HTR-8/SVneo (cell line): ENCODE results near the gene KBTBD8.
A peak's percentile ranks its signal among the peaks of the same experiment; 100 is the strongest.

Experiments used
- DNase-seq: peaks from one replicate; pipeline ENCODE4 v3.0.0; 2011; ENCODE audit warnings: low spot score, mixed read lengths; ENCODE audit not compliant: insufficient read length
- FAIRE-seq: peaks from 2 replicates; lab custom pipeline; 2011; peaks lifted over from hg19 to GRCh38; lab: Jason Lieb, UNC

Gene KBTBD8

GRCh38 chr3:66998113-66998903 lies at the start of gene KBTBD8:
TSS of gene KBTBD8 (plus strand) at chr3:66998307. CDS start at chr3:66998356, 49 bp downstream.
- peak; percentile 99 for FAIRE-seq
- DNase-seq = peak; percentile 96

- no peak for FAIRE-seq
- no peak for DNase-seq
Measured at GRCh38 chr3:66948838-66949237, 49.3 kb upstream of the KBTBD8 start.

DNA sequence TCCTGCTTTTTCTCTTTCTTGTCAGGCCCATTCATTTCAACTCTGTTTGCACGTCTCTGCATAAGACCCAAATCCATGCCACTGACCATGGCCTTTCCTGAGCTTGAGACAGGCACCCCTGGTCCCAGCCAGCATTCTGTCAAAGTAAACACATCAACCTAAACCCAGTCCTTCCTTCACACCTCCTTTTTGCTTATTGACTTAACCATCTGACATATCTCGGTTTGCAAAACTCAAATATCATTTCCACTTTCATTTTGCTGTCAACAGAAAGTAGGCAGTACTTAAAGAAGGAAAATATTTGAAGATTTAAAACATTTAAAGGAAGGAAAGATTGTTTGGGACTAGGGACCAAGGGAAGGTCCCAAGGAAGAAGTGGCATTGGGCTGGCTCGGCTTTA lies 48.2 kb upstream of the KBTBD8 start:
- FAIRE-seq (no peak), DNase-seq (no peak)

GRCh38 chr3:66952357-66952756 lies 45.8 kb upstream of the KBTBD8 start:
- no peak for FAIRE-seq
- DNase-seq = no peak

DNA sequence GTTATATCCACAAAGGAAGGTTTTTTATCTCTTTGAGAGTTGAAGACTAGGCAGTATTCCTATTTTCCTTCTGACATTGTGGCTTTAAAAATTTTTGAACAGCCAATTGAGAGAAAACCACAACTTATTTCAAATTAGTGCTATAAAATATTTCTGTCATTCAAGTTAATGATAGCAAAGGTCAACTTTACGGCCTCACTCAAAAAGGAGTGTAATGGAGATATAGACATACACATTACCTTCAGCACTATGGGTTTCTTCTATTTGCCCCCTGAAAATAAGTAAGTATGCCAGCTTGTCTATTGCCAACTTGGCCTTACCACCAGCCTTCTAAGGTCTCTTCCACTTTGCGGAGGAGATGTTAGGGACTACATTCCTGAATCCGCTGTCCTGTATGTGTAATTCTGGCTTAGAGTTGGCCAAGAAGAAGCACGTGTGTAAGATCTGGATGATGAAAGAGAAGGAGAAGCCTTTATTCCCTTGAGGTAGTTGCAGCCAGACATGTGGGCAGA lies 44.1 kb upstream of the KBTBD8 start:
- FAIRE-seq (no peak), DNase-seq (no peak)

- DNase-seq = no peak
- FAIRE-seq = no peak
Measured at GRCh38 chr3:66956742-66957141, 41.4 kb upstream of the KBTBD8 start.

DNA sequence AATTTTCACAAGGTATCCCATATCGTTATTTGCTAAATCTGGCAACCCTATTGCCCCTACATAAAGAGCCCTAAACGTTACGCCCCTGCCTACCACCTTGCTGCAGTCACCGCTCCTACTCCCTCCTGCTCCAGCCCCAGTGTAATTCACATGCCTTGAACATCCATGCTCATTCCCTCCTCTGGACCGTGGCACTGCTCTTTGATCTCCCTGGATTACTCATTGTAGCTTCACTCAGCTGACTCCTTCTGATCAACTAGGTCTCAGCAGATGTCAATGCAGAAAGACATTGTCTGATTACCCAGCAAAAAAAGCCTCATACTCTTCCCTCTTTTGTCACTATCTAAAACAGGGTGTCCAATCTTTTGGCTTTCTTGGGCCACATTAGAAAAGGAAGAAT lies 40.7 kb upstream of the KBTBD8 start:
- FAIRE-seq (no peak), DNase-seq (no peak)

GRCh38 chr3:66958067-66958466 lies 40.0 kb upstream of the KBTBD8 start:
- DNase-seq (no peak), FAIRE-seq (no peak)

DNA sequence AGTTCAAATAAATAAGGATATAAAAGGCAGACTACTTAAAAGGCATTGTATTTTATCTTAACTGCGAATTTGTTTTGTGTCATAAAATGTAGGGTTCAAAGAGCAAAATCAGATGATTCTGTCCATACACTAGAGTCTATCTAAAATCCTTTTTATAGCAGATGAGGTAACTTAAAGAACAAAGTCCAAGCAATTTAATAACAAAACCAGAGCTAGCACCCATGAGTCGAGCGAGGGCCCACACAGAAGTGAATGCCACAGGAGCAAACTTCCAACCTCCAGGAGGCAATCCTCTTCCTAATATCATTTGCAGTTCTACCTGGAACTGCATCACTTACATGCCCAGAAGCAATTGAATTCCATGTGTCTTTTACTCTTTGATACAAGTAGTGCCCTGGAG lies 35.4 kb upstream of the KBTBD8 start:
- no peak for FAIRE-seq

GRCh38 chr3:66971245-66971644 lies 26.9 kb upstream of the KBTBD8 start:
- DNase-seq (no peak), FAIRE-seq (no peak)

More for the DNA sequence above, 35.4 kb upstream of the KBTBD8 start:
- DNase-seq = no peak

DNA sequence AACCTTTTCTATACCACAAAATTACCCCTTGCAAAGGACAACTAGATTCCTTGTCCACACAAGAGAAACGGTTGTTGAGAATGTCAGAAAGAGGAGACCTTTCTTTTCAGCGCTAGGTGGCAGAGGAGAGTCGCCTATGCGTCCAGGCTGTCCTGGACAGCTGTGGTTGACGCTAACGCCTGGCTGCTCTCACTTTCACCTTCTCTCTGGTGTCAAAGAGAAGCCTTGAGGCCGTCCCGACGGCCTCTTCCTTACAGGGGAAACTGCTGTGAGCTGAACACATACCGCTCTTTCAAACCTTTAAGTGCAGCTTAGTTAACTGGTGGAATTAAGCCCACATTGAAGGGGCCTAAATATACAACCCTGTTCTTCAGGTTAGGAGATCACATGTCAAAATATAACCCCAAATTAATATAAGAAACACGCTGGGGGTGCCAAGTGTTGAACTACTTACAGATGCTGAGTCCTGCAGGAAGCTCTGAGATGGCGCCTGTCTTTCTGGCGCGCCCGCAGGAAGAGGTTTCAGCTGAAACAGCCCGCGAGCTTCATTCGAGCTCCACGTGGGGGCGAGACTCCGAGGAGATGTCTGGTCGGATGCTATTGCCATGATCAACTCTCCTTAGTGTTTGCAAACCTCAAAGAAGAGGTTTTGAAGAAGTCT lies 26.1 kb upstream of the KBTBD8 start:
- FAIRE-seq (peak; percentile 74), DNase-seq (peak; percentile 67)

DNA sequence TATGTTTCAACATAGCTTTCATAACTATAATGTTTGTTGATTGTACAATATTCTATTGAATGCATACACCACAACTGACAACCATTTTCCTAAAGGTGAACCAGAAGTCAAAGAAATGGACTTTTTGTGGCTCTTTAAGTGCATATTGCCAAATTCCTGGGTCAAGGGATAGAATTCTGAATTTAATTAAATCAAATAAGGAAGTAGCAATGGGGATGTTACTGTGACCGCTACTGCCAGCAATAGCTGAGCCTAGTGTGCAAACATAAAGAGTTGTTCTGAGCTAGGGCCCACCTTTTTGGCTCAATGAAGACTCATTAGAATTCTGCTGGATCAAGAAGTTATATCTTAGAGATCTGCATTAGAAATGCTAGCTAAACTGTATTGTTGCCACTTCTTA lies 17.3 kb upstream of the KBTBD8 start:
- no peak for DNase-seq
- no peak for FAIRE-seq

DNA sequence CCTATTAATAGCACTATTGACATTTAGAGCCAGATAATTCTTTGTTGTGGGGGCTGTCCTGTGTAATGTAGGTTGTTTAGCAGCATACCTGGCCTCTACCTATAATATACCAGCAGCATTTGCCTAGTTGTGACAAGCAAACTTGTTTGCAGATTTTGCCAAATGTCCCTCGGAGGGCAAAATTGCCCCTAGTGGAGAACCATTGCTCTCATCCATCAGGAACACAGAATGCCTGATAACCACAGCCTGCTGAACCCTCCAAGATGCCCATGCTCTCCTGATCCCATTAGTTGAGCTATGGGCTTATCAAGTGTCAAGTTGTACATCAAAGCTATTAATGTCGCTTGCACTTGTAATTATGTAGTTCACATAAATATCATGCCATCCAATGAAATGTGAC lies 15.0 kb upstream of the KBTBD8 start:
- FAIRE-seq = no peak
- no peak for DNase-seq

DNA sequence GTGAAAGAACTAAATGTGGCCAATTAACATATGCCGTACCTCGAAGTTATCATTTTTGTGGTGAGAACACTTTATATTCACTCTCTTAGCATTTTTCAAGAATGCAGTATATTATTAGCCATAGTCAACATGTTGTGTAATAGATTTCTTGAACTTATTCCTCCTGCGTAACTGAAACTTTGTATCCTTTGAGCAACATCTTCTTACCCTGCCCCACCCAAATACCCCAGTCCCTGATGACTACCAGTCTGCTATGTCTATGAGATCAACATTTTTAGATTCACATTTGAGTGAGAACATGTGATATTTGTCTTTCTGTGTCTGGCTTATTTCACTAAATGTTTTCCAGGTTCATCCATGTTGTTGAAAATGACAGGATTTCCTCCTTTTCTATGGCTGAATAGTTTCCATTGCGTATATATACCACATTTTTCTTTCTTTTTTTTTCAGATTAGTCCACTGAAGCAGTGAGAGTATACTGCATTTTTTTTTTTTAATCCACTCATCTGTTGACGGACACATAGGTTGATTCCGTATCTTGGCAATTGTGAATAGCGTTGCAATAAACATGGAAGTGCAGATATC lies 12.7 kb upstream of the KBTBD8 start:
- no peak for DNase-seq
- FAIRE-seq = no peak

GRCh38 chr3:66986406-66986805 lies 11.7 kb upstream of the KBTBD8 start:
- FAIRE-seq = no peak

DNA sequence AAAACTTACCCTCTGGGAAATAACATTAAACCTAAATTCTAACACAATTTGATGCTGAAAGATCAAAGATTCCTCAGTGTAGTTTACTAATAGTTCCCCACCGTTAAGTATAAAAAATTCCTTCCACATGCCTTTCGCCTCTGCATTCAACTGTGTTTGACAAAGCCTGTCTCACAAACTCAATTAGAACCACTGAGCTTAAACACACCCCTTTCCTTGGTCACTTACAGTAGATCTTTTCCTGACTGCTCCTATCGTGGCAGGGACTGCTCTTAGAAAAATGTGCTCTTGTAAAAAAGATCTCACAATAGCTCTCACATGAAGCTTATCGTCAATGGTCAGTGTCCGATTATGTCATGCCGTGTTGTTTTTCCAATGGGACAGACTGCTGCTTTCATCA lies 8.9 kb upstream of the KBTBD8 start:
- DNase-seq = no peak
- FAIRE-seq = no peak

More at GRCh38 chr3:66986406-66986805, 11.7 kb upstream of the KBTBD8 start:
- DNase-seq = no peak

- FAIRE-seq (no peak), DNase-seq (no peak)
Measured at GRCh38 chr3:66989860-66990696, 8.0 kb upstream of the KBTBD8 start.

GRCh38 chr3:66991459-66991858 lies 6.6 kb upstream of the KBTBD8 start:
- FAIRE-seq (no peak), DNase-seq (no peak)

GRCh38 chr3:66993082-66993481 lies 5.0 kb upstream of the KBTBD8 start:
- FAIRE-seq (no peak), DNase-seq (no peak)

DNA sequence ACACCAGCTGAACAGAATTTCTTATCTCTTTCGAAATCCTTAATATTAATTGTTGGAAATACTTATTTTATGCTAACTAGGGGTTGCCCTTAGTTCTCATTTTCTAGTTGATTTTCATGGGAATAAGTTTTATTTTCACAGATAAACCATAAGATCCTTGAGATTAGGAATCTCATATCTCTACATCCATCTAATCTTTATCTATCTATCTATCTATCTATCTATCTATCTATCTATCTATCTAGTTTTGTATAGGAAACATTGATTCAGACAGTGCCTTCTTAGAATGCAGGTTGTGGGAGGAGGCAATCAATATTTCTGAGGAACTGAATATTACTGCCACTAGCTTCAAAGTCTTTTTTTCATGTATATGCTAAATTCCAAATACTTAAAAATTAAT lies 3.5 kb upstream of the KBTBD8 start:
- no peak for DNase-seq
- FAIRE-seq = no peak
